Mesodermal cell (in vitro differentiated cells): ENCODE results near the gene RAB6A.
"Not testable (repeated sequence)": the region's sequence is repeated elsewhere in the genome, so short reads cannot be mapped to it uniquely, and the experiment has no call there.

ENCODE experiments used
- H3K27ac ChIP-seq: 2 replicates; pipeline ENCODE4 v1.7.0; 2013; ENCODE audit warnings: mild to moderate bottlenecking, low read depth, low read length, moderate library complexity; ENCODE audit not compliant: severe bottlenecking
- H3K36me3 ChIP-seq: 2 replicates; pipeline ENCODE4 v1.7.1; 2013; ENCODE audit warnings: mild to moderate bottlenecking, low read length, moderate library complexity; ENCODE audit not compliant: control insufficient read depth, insufficient read depth
- H3K4me1 ChIP-seq: one replicate; pipeline ENCODE4 v1.7.1; 2013; ENCODE audit warnings: mild to moderate bottlenecking, low read length; ENCODE audit not compliant: insufficient read depth, control insufficient read depth, poor library complexity, severe bottlenecking
- H3K4me3 ChIP-seq: 2 replicates; pipeline ENCODE4 v1.7.0; 2013; ENCODE audit warnings: low read length, control low read depth, mild to moderate bottlenecking; ENCODE audit not compliant: insufficient read depth, poor library complexity, severe bottlenecking; ENCODE audit errors: extremely low read depth
- H3K9me3 ChIP-seq: 2 replicates; pipeline ENCODE4 v1.7.1; 2013; ENCODE audit warnings: mild to moderate bottlenecking, low read length, moderate library complexity; ENCODE audit not compliant: control insufficient read depth
- WGBS, 2 experiments: methylation state at CpG; one replicate each; pipeline ENCODE4 v1.1.5; 2013; ENCODE audit warnings: missing lambda C conversion rate in 2 of 2; ENCODE audit not compliant: insufficient coverage in 2 of 2; 5-methylcytosine and 5-hydroxymethylcytosine counted together

Gene RAB6A

DNA sequence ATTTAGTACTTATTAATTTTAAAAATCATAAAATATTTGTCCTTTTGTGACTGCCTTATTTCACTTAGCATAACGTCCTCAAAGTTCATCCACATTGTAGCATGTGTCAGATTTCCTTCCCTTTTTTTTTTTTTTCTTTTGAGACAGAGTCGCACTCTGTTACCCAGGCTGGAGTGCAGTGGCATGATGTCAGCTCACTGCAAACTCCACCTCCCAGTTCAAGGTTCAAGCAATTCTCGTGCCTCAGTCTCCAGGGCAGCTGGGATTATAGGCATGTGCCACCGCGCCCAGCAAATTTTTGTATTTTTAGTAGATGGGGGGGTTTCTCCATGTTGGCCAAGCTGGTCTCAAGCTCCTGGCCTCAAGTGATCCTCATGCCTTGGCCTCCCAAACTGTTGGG lies 10.6 kb downstream of the RAB6A start:
- Histone ChIP-seq H3K4me3 (no peak overlapping the region), H3K9me3 (no peaks in the 10 kb centered on the region), H3K27ac (no peak overlapping the region), H3K36me3 (peaks cover 17% of the 10 kb centered on the region), H3K4me1 (no peaks in the 10 kb centered on the region)
- 100% methylated on average over 1 of the region's 5 CpGs for WGBS, 2 experiments

DNA sequence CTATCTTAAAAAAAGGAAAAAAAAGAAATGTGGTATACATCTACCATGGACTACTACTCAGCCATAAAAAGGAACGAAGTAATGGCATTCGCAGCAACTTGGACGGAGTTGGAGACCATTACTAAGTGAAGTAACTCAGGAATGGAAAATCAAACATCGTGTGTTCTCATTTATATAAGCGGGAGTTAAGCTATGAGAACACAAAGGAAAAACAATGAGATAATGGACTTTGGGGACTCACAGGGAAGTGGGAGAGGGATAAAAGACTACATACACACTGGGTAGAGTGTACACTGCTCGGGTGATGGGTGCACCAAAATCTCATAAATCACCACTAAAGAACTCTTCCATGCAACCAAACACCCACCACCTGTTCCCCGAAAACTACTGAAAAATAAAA lies 11.8 kb downstream of the RAB6A start:
- Histone ChIP-seq H3K4me1 (no peaks in the 10 kb centered on the region), H3K9me3 (no peaks in the 10 kb centered on the region), H3K27ac (no peak overlapping the region), H3K4me3 (no peak overlapping the region), H3K36me3 (peaks cover 14% of the 10 kb centered on the region)
- WGBS, 2 experiments = 95 to 96% methylated on average over 4 to 5 of the region's 7 CpGs

DNA sequence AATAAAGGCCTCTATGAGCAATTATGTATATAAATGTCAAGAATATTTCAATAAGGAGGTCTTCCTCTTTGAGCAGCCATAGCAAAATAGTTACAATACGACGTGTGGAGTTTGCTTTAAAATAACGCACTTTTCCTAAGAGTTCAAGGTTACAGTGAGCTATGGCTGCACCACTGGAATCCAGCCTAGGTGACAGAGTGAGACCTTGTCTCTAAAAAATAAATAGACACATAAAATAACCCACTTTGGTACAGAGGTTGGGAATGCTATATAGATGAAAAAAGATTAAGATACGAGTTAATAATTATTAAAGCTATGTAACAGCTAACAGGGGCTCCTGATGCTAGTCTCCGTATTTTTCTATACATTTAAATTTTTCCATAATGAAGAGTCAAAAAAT lies 12.6 kb downstream of the RAB6A start:
- Histone ChIP-seq H3K9me3 (no peaks in the 10 kb centered on the region), H3K4me3 (no peak overlapping the region), H3K4me1 (no peaks in the 10 kb centered on the region), H3K27ac (no peak overlapping the region), H3K36me3 (peaks cover 13% of the 10 kb centered on the region)
- 93 to 100% methylated on average over 1 to 3 of the region's 5 CpGs for WGBS, 2 experiments

DNA sequence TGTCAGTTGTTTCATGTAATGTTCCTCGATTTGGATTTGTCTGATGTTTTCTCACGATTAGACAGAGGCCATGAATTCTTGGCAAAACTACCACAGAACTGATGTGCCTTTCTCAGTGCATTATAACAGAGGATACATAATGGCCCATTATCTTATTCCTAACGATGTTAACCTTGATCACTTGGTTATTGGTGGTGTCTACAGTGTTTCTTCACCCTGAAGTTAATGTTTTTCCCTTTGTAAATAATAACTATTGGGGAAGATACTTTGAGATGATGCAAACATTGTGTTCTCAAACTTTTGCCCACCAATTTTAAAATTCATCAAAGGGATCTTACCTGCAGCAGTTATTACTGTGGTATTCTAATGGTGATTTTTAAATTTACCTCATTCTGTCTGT lies 13.1 kb downstream of the RAB6A start:
- WGBS, 2 experiments = 100% methylated on average over 1 of the region's 3 CpGs; no CpG with 5 or more reads in 1 of the 2 experiments

DNA sequence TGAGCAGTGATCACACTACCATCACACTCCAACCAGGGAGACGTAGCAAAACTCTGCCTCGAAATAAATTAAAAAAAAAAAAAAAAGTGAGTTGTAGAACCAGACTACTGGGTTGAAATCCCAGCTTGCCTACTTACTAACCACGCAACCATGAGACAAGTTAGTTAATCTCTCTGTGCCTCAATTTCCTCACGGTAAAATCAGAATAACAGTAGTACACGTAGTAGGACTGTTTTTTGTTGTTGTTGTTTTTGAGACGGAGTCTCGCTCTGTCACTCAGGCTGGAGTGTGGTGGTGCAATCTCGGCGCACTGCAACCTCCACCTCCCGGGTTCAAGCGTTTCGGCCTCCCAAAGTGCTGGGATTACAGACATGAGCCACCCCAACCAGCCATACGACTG lies 14.2 kb downstream of the RAB6A start:
- 95 to 100% methylated on average over 1 to 8 of the region's 13 CpGs for WGBS, 2 experiments

More for the DNA sequence above, 13.1 kb downstream of the RAB6A start:
- Histone ChIP-seq H3K4me1 (no peaks in the 10 kb centered on the region), H3K27ac (no peak overlapping the region), H3K4me3 (no peak overlapping the region), H3K9me3 (no peaks in the 10 kb centered on the region), H3K36me3 (peaks cover 13% of the 10 kb centered on the region)

DNA sequence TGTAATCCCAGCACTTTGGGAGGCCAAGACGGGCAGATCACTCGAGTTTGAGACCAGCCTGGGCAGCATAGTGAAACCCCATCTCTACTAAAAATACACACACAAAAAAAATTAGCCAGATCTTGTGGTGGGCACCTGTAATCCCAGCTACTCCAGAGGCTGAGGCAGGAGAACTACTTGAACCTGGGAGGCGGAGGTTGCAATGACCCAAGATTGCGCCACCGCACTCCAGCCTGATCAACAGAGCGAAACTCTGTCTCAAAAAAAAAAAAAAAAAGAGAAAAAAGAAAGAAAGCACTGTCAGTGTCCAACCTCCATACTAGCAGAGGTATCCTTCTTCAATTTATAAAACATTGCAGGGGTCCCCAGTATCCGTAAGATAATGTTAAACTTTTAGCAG lies 17.8 kb downstream of the RAB6A start:
- no peak overlapping the region for H3K27ac ChIP-seq
- no peaks in the 10 kb centered on the region for H3K4me1 ChIP-seq
- H3K9me3 ChIP-seq = no peaks in the 10 kb centered on the region
- H3K4me3 ChIP-seq = no peak overlapping the region
- peaks cover 20% of the 10 kb centered on the region for H3K36me3 ChIP-seq
- 93% methylated on average over 4 to 6 of the region's 7 CpGs for WGBS, 2 experiments

More for the DNA sequence above, 14.2 kb downstream of the RAB6A start:
- no peaks in the 10 kb centered on the region for H3K4me1 ChIP-seq
- no peak overlapping the region for H3K4me3 ChIP-seq
- H3K36me3 ChIP-seq = peaks cover 20% of the 10 kb centered on the region
- H3K9me3 ChIP-seq = no peaks in the 10 kb centered on the region
- H3K27ac ChIP-seq = no peak overlapping the region

DNA sequence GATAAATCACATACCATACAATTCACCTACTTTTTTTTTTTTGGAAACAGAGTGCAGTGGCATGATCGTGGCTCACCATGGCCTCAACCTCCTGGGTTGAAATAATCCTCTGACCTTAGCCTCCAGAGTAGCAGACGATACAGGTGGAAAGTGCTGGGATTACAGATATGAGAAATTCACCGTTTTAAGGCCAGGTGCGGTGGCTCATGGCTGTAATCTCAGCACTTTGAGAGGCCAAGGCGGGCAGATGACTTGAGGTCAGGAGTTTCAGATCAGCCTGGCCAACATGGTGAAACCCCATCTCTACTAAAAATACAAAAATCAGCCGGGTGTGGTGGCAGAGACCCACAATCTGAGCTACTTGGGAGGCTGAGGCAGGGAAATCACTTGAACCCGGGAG lies 24.9 kb downstream of the RAB6A start:
- not testable (repeated sequence) for H3K4me1 ChIP-seq, H3K4me3 ChIP-seq, H3K27ac ChIP-seq
- Histone ChIP-seq H3K9me3 (peaks cover 10% of the 10 kb centered on the region), H3K36me3 (peaks cover 47% of the 10 kb centered on the region)
- 83 to 100% methylated on average over 6 of the region's 7 CpGs for WGBS, 2 experiments

DNA sequence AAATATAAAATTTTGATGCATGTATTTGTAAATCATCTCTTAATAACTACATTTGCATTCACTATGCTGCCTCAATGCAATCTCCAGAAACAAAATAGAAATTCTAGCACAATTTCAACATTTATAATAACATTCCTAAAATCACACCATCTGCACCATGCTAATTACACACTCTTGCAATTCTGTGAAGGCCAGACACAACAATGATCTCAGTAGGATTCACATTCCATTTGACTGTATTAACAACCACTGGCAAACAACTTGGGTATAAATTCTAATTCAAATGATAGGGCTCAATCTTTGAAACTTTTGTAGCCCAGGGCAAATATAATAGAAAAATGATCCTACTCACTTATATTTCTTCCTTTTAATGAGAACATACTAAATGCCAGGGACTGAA lies 25.9 kb downstream of the RAB6A start:
- Histone ChIP-seq H3K27ac (no peak overlapping the region), H3K4me1 (no peaks in the 10 kb centered on the region), H3K36me3 (peaks cover 51% of the 10 kb centered on the region), H3K9me3 (peaks cover 10% of the 10 kb centered on the region), H3K4me3 (no peak overlapping the region)

DNA sequence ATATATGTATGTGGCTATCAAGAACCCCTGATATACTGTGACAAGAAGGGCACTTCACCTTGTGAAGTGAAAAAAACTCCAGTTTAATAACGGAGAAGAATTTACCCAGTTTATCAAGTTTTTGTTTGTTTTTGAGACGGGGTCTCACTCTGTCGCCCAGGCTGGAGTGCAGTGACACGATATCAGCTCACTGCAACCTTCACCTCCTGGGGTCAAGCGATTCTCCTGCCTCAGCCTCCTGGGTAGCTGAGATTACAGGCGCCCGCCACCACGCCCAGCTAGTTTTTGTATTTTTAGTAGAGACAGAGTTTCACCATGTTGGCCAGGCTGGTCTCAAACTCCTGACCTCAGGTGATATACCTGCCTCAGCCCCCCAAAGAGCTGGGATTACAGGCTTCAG lies 26.9 kb downstream of the RAB6A start:
- 93 to 96% methylated on average over 4 to 6 of the region's 8 CpGs for WGBS, 2 experiments
- not testable (repeated sequence) for H3K4me3 ChIP-seq, H3K4me1 ChIP-seq, H3K27ac ChIP-seq
- Histone ChIP-seq H3K9me3 (peaks cover 10% of the 10 kb centered on the region), H3K36me3 (peaks cover 60% of the 10 kb centered on the region)

DNA sequence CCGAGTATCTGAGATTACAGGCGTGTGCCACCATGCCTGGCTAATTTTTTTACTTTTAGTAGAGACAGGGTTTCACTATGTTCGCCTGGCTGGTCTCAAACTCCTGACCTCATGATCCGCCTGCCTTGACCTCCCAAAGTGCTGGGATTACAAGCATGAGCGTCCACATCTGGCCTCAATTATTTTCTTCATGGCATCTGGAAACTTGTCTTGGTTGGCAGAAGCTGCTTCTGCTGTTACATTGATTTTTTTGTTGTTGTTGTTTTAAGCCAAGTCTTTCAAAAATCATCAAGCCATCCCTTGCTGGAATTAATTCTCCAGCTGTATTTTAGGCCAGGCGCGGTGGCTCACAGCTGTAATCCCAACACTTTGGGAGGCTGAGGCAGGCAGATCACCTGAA lies 27.9 kb downstream of the RAB6A start:
- not testable (repeated sequence) for H3K27ac ChIP-seq, H3K4me1 ChIP-seq, H3K4me3 ChIP-seq
- peaks cover 10% of the 10 kb centered on the region for H3K9me3 ChIP-seq
- 81 to 89% methylated on average over 7 of the region's 7 CpGs for WGBS, 2 experiments
- peaks cover 60% of the 10 kb centered on the region for H3K36me3 ChIP-seq

DNA sequence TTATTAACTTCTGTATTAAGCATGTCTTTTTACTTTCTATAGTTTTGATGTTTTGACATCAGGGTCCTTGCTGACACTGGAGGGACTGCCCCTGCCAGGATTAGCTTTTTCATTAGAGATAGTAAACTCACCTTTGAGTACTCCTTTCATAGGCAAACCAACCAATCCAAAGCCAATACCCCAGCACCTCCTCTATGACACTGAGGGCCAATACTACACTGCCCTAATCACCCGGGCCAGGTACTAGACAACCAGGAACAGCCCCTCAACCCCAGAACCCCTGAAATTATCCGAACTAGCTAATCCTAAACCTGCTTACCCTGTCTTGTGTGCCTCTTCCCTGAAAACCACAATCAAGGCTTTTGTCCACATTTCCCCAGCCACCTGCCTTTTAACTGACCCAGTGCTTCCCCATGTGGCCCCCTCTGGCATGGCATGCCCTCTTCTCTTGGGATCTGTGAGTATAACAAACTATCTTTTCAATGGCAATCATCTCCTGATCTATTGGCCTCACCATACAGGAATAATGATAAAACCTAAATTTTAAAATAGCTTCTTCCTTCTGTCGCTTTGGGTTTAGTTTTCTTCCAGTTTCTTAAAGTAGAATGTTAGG lies 31.2 kb downstream of the RAB6A start:
- no peak overlapping the region for H3K27ac ChIP-seq
- peaks cover 43% of the 10 kb centered on the region for H3K36me3 ChIP-seq
- H3K4me1 ChIP-seq = no peaks in the 10 kb centered on the region
- no peak overlapping the region for H3K4me3 ChIP-seq
- WGBS, 2 experiments = 60 to 88% methylated on average over 2 of the region's 3 CpGs
- H3K9me3 ChIP-seq = peaks cover 5% of the 10 kb centered on the region
